ENCODE data around the gene PTTG2.

DNA sequence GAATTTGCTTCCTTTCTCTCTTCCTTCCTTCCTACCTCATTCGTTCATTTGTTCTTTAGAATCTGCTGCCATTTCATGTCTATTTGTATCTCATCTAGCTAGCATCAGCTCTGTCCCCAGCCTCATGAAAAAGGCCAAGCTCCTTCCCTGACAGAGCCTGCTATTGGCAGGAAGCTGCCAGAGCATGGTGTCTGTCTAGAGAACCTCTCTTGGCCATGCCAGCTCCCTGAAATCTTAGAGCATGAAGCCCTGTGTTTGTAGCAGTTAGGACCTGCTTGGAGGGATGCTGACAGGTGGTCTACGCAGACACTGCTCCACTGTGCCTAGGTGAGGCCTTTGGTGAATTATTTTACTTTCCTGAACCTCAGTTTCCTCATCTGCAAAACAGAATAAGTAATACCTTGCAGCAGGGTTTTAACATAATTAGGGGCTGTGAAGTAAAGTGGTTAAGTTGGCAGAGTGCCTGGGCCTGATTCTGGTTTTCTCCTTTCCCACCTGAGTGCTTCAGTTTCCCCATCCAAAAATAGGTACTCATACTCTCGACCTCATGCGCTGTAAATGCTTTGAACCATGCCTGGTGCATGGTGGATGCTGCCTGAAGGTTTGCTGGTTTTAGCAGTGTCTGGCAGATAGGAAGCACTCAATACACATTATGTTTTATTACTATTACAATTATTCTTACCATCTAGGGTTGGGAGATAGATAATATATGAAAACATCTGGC lies 4.7 kb downstream of the PTTG2 start:
- TF ChIP-seq GATA2 (IDR thresholded peaks at IDR 0.05; ENCODE audit: low read depth, low read length), result no peak
- no peak for TF ChIP-seq GATA3 (IDR thresholded peaks at IDR 0.05; ENCODE audit: low read depth, low read length)

All from SH-SY5Y (cell line).